Left ventricle myocardium inferior (tissue), 1 donor: ENCODE results near the gene CA10. TPM values are rescaled to one million over a fixed set of nuclear protein-coding genes. Genes with fewer than 3 reads are reported as not detected.

Source experiments
- DNase-seq: peaks from one replicate; pipeline ENCODE4 v3.0.0-alpha.2; 2020
- H3K27ac ChIP-seq: fragments of 200-600 bp; replicated peaks from 2 replicates; pipeline ENCODE4 v1.8.0; 2021
- H3K27me3 ChIP-seq: fragments of 200-600 bp; 2 replicates; pipeline ENCODE4 v1.8.0; 2021; ENCODE audit warnings: low read depth
- H3K36me3 ChIP-seq: fragments of 200-600 bp; 2 replicates; pipeline ENCODE4 v1.8.0; 2021
- H3K4me1 ChIP-seq: fragments of 200-600 bp; 2 replicates; pipeline ENCODE4 v1.8.0; 2021
- H3K4me3 ChIP-seq: fragments of 200-600 bp; 2 replicates; pipeline ENCODE4 v1.8.0; 2021; ENCODE audit warnings: mild to moderate bottlenecking, moderate library complexity
- H3K9me3 ChIP-seq: fragments of 200-600 bp; replicated peaks from 2 replicates; pipeline ENCODE4 v1.8.0; 2021
- intact Hi-C: fragments of 100-400 bp; cut with micrococcal nuclease; formaldehyde crosslinking; loops from one replicate; pipeline ENCODE4 v1.11.0; 2022
- total RNA-seq: library from RNA; stranded (reverse); fragmentation: NEBNext Ultra II Directional; extraction: Animal tissue kit (Norgen Biotek cat#: 25700); gene quantifications from one replicate; pipeline ENCODE4 v1.2.1, GENCODE V29; 2021
- TF ChIP-seq, protein P1 (sequence below): fragments of 200-600 bp; IDR thresholded peaks from 2 replicates; pipeline ENCODE4 v1.8.0; 2021; ENCODE audit warnings: antibody characterized with exemption, mild to moderate bottlenecking, borderline replicate concordance
- donor health status: DM: no; HTN: yes; CAD: no; lungs with severe emphysema.

The CA10 gene
- total RNA-seq, 1 donor from 2014 or later, result not detected

DNA sequence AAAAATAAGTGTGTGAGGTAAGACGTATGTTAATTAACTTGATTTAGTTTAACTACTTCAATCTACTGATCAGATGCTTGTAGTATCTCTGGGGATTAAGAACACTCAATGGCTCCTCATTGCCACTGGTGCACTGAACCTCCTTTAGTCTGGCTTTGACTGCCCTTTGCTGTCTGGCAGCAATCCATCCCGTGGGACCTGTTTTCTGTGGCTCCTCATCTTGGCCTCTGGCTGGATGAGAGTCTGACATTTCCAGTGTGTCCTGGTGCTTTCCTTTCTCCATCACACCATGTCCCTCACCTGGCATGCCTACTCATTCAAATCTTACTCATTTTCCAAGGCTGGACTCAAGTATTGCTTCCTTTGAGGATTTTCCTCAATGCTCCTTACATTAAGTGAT is 212.2 kb downstream of the CA10 start:
- H3K4me3 ChIP-seq, result no peak overlapping the region
- H3K9me3 ChIP-seq, result no peaks in the 10 kb centered on the region
- intact Hi-C loops, result no loop called here
- H3K36me3 ChIP-seq, result no peaks in the 10 kb centered on the region
- TF ChIP-seq, protein P1, sequence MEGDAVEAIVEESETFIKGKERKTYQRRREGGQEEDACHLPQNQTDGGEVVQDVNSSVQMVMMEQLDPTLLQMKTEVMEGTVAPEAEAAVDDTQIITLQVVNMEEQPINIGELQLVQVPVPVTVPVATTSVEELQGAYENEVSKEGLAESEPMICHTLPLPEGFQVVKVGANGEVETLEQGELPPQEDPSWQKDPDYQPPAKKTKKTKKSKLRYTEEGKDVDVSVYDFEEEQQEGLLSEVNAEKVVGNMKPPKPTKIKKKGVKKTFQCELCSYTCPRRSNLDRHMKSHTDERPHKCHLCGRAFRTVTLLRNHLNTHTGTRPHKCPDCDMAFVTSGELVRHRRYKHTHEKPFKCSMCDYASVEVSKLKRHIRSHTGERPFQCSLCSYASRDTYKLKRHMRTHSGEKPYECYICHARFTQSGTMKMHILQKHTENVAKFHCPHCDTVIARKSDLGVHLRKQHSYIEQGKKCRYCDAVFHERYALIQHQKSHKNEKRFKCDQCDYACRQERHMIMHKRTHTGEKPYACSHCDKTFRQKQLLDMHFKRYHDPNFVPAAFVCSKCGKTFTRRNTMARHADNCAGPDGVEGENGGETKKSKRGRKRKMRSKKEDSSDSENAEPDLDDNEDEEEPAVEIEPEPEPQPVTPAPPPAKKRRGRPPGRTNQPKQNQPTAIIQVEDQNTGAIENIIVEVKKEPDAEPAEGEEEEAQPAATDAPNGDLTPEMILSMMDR, result no peak
- H3K4me1 ChIP-seq, result no peaks in the 10 kb centered on the region
- H3K27me3 ChIP-seq, result no peaks in the 10 kb centered on the region
- DNase-seq, result no peak
- no peak overlapping the region for H3K27ac ChIP-seq

DNA sequence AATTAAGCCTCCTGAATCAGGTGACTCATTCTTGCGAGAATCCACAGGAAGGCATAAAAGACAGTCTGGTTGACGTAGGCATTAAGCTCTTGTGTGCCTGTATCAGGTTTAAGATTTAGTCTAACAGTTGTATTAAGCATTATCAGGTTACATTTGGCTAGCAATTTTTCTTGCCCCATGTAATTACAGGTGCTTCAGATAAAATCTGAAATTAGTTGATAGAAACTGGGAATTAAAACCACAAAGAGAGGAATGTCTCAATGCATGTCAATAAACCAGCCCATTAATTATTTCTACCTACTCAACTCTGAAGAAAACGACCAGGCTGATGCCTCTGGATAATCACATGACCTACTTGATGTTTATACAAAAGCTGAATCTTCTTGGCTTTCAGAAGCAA is 217.2 kb downstream of the CA10 start:
- H3K9me3 ChIP-seq, result no peaks in the 10 kb centered on the region
- no peaks in the 10 kb centered on the region for H3K27me3 ChIP-seq
- intact Hi-C loops, result no loop called here
- no peak overlapping the region for H3K4me3 ChIP-seq
- DNase-seq, result no peak
- H3K36me3 ChIP-seq, result no peaks in the 10 kb centered on the region
- TF ChIP-seq, protein P1, result no peak
- no peaks in the 10 kb centered on the region for H3K4me1 ChIP-seq
- no peak overlapping the region for H3K27ac ChIP-seq

DNA sequence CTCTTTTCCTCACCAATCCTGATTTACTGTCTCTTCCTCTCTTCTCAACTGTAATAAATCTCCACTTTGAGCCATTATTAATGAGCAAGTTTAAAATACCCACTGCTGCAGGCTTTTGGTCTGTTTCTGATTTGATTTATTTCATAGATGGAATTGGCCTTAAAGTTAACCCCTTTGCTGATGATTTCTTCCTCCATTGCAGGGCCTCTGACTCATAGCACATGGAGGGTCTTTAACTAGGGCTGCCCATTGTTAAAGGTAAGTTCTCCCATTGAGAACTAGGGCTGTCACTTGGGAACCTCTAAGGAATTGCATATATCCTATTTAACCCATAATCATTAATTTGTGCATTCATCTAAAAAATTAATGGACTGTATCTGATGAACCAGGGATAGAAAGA is 221.2 kb downstream of the CA10 start:
- intact Hi-C loops, result no loop called here

DNA sequence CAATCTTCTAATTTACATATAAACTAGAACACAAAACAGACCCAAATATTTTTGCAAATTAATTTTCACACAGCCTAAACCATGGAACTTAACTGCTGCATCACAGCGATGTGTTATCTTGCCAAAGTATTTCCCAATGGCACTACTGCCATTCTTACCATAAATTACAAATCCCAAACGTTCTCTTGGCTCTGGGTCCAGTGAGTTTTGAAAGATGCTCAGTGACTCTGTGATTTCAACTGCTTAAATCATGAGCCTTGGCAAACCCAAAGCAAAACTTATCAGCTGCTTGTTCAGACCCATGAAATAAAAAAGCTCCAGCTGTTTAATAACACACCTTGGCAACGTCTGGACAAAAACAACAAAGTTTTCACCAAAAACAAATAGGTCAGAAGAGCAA is 223.0 kb downstream of the CA10 start:
- Histone ChIP-seq H3K4me1 (no peaks in the 10 kb centered on the region), H3K27me3 (no peaks in the 10 kb centered on the region), H3K27ac (no peak overlapping the region), H3K9me3 (no peaks in the 10 kb centered on the region), H3K36me3 (no peaks in the 10 kb centered on the region), H3K4me3 (no peak overlapping the region)
- intact Hi-C loops, result no loop called here
- DNase-seq, result no peak
- TF ChIP-seq, protein P1, result no peak

More for the DNA sequence above, 221.2 kb downstream of the CA10 start:
- H3K27ac ChIP-seq, result no peak overlapping the region
- H3K4me1 ChIP-seq, result no peaks in the 10 kb centered on the region
- DNase-seq, result no peak
- TF ChIP-seq, protein P1, result no peak
- no peak overlapping the region for H3K4me3 ChIP-seq
- H3K9me3 ChIP-seq, result no peaks in the 10 kb centered on the region
- H3K27me3 ChIP-seq, result no peaks in the 10 kb centered on the region
- no peaks in the 10 kb centered on the region for H3K36me3 ChIP-seq

DNA sequence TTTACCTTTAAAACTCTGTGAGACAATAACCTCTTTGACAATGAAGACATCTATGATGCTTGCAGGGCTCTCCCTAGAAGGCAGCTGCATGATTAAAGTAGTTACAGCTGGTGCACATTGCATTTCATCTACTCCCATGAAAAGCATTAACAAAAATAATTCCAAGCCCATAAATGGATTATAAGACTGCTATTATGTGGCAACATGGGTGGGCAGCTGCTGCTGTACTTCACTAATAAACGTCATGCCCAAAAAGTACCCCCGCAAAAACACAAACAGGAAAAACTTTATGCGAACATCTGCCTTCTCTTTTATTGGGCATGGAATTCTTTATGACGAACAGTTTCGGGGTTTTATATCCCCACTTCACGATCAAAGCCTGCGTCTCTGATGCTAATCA is 224.9 kb downstream of the CA10 start:
- Histone ChIP-seq H3K9me3 (no peaks in the 10 kb centered on the region), H3K27ac (no peak overlapping the region), H3K4me3 (no peak overlapping the region), H3K27me3 (no peaks in the 10 kb centered on the region), H3K4me1 (no peaks in the 10 kb centered on the region), H3K36me3 (no peaks in the 10 kb centered on the region)
- TF ChIP-seq, protein P1, result no peak
- intact Hi-C loops, result no loop called here
- no peak for DNase-seq

DNA sequence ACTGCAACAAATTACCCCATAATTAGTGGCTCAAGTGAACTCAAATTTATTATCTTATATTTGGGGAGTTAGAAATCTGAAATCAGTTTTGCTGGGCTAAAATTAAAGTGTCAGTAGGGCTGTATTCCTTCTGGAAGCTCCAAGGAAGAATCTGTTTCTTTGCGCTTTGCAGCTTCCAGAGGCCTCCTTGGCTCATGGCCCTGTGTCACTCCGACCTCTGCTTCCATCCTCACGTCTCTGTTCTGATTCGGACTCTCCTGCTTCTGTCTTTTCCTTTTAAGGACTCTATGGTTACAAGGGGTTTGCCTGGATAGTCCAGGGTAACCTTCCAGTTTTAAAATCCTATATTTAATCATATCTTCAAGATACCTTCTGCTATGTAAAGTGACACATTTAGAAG is 232.1 kb downstream of the CA10 start:
- intact Hi-C loops, result no loop called here
- H3K36me3 ChIP-seq, result no peaks in the 10 kb centered on the region
- H3K4me1 ChIP-seq, result no peaks in the 10 kb centered on the region
- no peak overlapping the region for H3K4me3 ChIP-seq
- TF ChIP-seq, protein P1, result no peak
- no peaks in the 10 kb centered on the region for H3K9me3 ChIP-seq
- no peak for DNase-seq
- H3K27me3 ChIP-seq, result no peaks in the 10 kb centered on the region
- H3K27ac ChIP-seq, result no peak overlapping the region
